ENCODE results near the gene MIPOL1.

DNA sequence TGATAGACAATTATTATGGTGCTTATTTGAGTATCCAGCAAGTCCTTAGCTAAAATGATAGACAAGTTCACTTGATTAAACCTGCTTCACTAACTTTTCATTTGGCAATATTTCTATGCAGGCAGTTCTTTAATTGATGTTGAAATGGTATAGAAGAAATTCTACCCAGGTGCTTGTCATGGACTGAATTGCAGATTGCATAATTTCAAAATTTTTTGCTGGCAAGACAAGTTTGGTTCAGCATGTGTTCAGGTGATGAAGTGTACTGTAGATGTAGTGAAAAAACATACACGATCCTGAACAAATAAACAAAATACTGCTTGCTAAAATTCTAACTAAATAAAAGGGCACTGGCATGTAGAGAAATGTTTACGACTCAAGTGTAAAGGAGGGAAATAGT lies 208.4 kb downstream of the MIPOL1 start:
- TF ChIP-seq, protein P1, sequence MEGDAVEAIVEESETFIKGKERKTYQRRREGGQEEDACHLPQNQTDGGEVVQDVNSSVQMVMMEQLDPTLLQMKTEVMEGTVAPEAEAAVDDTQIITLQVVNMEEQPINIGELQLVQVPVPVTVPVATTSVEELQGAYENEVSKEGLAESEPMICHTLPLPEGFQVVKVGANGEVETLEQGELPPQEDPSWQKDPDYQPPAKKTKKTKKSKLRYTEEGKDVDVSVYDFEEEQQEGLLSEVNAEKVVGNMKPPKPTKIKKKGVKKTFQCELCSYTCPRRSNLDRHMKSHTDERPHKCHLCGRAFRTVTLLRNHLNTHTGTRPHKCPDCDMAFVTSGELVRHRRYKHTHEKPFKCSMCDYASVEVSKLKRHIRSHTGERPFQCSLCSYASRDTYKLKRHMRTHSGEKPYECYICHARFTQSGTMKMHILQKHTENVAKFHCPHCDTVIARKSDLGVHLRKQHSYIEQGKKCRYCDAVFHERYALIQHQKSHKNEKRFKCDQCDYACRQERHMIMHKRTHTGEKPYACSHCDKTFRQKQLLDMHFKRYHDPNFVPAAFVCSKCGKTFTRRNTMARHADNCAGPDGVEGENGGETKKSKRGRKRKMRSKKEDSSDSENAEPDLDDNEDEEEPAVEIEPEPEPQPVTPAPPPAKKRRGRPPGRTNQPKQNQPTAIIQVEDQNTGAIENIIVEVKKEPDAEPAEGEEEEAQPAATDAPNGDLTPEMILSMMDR (IDR thresholded peaks at IDR 0.05), result no peak
- TF ChIP-seq POLR2A (IDR thresholded peaks at IDR 0.05) (no peak), EP300 (IDR thresholded peaks at IDR 0.05) (no peak)

All from ovary (tissue), 3 donors.